ENCODE measurements around the gene TDRD12.

- TF ChIP-seq ZFX (IDR thresholded peaks at IDR 0.05): no peak
- TF ChIP-seq CTCF (conservative IDR thresholded peaks at IDR 0.05): no peak
These were observed 155.0 kb downstream of the TDRD12 start for GRCh38 chr19:32874605-32875004.
